NCI-H748 (cell line): ENCODE data around the gene PRM1.
"Not testable (repeated sequence)": the region's sequence is repeated elsewhere in the genome, so short reads cannot be mapped to it uniquely, and the experiment has no call there.

ENCODE experiments used
- DNase-seq: peaks from one replicate; lab custom pipeline; 2025; ENCODE audit not compliant: unreplicated experiment; lab: John Stamatoyannopoulos, UW

Gene PRM1

GRCh38 chr16:11298143-11298900 lies 17.2 kb upstream of the PRM1 start:
- DNase-seq, result no peak

GRCh38 chr16:11297492-11298142 lies 16.5 kb upstream of the PRM1 start:
- DNase-seq, result peak; percentile 20

- DNase-seq, result no peak
Measured at GRCh38 chr16:11296706-11297491, 15.8 kb upstream of the PRM1 start.

GRCh38 chr16:11296351-11296705 lies 15.2 kb upstream of the PRM1 start:
- no peak for DNase-seq

GRCh38 chr16:11295672-11296071 lies 14.5 kb upstream of the PRM1 start:
- DNase-seq, result no peak

- DNase-seq, result no peak
Measured at GRCh38 chr16:11292076-11292748, 11.1 kb upstream of the PRM1 start.

GRCh38 chr16:11291091-11291703 lies 10.1 kb upstream of the PRM1 start:
- DNase-seq, result no peak

GRCh38 chr16:11290102-11290893 lies 9.2 kb upstream of the PRM1 start:
- DNase-seq, result no peak

GRCh38 chr16:11289696-11290095 lies 8.6 kb upstream of the PRM1 start:
- not testable (repeated sequence) for DNase-seq

GRCh38 chr16:11289202-11289601 lies 8.1 kb upstream of the PRM1 start:
- DNase-seq, result no peak

- no peak for DNase-seq
Measured at GRCh38 chr16:11285842-11286241, 4.7 kb upstream of the PRM1 start.

- no peak for DNase-seq
Measured at GRCh38 chr16:11283820-11284248, 2.7 kb upstream of the PRM1 start.

GRCh38 chr16:11278681-11279628 lies 2.2 kb downstream of the PRM1 start:
- no peak for DNase-seq

GRCh38 chr16:11277607-11278337 lies 3.4 kb downstream of the PRM1 start:
- no peak for DNase-seq

GRCh38 chr16:11276896-11277593 lies 4.1 kb downstream of the PRM1 start:
- DNase-seq, result no peak

- no peak for DNase-seq
Measured at GRCh38 chr16:11276143-11276895, 4.8 kb downstream of the PRM1 start, which contains the start of gene PRM2. TSS of gene PRM2 (minus strand) at chr16:11276480. CDS start at chr16:11276370, 110 bp downstream.

- DNase-seq, result no peak
Measured at GRCh38 chr16:11274964-11275363, 6.2 kb downstream of the PRM1 start.
